ENCODE results near the gene IL20RA.
"Not testable (repeated sequence)": the region's sequence is repeated elsewhere in the genome, so short reads cannot be mapped to it uniquely, and the experiment has no call there.

- TF ChIP-seq CTCF (IDR thresholded peaks at IDR 0.05; ENCODE audit: low read length); EZH2 (optimal IDR thresholded peaks at IDR 0.05; ENCODE audit: low read depth, low read length); EZH2phosphoT487 (IDR thresholded peaks at IDR 0.05; ENCODE audit: low read length): not testable (repeated sequence)
Observed at GRCh38 chr6:136959935-136960334, 84.8 kb downstream of the IL20RA start.

Data from MM.1S (cell line).